HL-60 (cell line): ENCODE results near the gene PRR9.

Experiments used
- DNase-seq, 2 experiments: peaks; one replicate each; pipeline ENCODE4 v3.0.0-alpha.2; 2010 to 2020; ENCODE audit warnings: low read depth in 1 of 2, low spot score in 1 of 2
- H3K27ac ChIP-seq: fragments of 250-450 bp; sonication (Bioruptor Pico); replicated peaks from 2 replicates; pipeline ENCODE4 v1.5.1; 2020; ENCODE audit warnings: mild to moderate bottlenecking, moderate library complexity
- H3K27me3 ChIP-seq: fragments of 250-450 bp; sonication (Bioruptor Pico); 2 replicates; pipeline ENCODE4 v1.5.1; 2021; ENCODE audit warnings: mild to moderate bottlenecking, moderate library complexity; ENCODE audit not compliant: insufficient read depth, poor library complexity, severe bottlenecking
- H3K4me3 ChIP-seq: replicated peaks from 2 replicates; pipeline ENCODE4 v1.5.1; 2011; ENCODE audit warnings: mild to moderate bottlenecking, control low read depth, low read length; ENCODE audit not compliant: insufficient read depth
- GABPA ChIP-seq: IDR thresholded peaks from 2 replicates; pipeline ENCODE4 v1.6.1; 2012; ENCODE audit warnings: low read depth
- POLR2AphosphoS5 ChIP-seq: IDR thresholded peaks from 2 replicates; pipeline ENCODE4 v1.6.1; 2012; ENCODE audit warnings: low read depth
- REST ChIP-seq: IDR thresholded peaks from 2 replicates; pipeline ENCODE4 v1.6.1; 2012; ENCODE audit warnings: low read depth; ENCODE audit not compliant: insufficient replicate concordance
- SPI1 ChIP-seq: IDR thresholded peaks from 2 replicates; pipeline ENCODE4 v1.6.1; 2012; ENCODE audit warnings: low read depth, mild to moderate bottlenecking, borderline replicate concordance
- TF ChIP-seq, protein P1 (sequence below): IDR thresholded peaks from one replicate; pipeline ENCODE4 v1.5.1; 2011; ENCODE audit warnings: low read length, control low read depth, inconsistent platforms; ENCODE audit not compliant: insufficient read depth

PRR9 gene

GRCh38 chr1:153245466-153245865 is 28.1 kb downstream of the PRR9 start:
- TF ChIP-seq POLR2AphosphoS5 (no peak), SPI1 (no peak), GABPA (no peak), REST (no peak)
- TF ChIP-seq, protein P1, sequence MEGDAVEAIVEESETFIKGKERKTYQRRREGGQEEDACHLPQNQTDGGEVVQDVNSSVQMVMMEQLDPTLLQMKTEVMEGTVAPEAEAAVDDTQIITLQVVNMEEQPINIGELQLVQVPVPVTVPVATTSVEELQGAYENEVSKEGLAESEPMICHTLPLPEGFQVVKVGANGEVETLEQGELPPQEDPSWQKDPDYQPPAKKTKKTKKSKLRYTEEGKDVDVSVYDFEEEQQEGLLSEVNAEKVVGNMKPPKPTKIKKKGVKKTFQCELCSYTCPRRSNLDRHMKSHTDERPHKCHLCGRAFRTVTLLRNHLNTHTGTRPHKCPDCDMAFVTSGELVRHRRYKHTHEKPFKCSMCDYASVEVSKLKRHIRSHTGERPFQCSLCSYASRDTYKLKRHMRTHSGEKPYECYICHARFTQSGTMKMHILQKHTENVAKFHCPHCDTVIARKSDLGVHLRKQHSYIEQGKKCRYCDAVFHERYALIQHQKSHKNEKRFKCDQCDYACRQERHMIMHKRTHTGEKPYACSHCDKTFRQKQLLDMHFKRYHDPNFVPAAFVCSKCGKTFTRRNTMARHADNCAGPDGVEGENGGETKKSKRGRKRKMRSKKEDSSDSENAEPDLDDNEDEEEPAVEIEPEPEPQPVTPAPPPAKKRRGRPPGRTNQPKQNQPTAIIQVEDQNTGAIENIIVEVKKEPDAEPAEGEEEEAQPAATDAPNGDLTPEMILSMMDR, result no peak
- DNase-seq, result no peak
- H3K27me3 ChIP-seq, result peaks cover 7% of the 10 kb centered on the region
- H3K27ac ChIP-seq, result no peak overlapping the region
- no peak overlapping the region for H3K4me3 ChIP-seq

DNA sequence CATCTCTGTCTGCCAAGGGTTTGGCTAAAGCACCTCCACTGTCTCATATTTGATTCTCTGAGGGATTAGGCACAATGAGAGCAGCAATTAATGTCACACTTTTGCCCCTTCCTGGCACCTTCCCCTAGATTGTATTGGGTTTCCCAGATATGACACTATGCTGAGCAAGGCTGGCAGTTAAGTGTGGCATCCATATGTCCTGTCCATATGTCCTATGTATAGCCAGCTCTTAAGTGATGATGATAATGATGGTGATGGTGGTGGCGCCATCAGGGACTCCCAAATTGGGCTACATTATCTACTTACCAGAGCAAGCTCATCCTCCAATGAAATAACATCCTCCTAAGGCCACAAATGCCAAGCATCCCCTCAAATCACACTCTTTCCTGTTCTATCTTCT is 28.6 kb downstream of the PRR9 start:
- TF ChIP-seq REST, result no peak
- no peak for TF ChIP-seq POLR2AphosphoS5
- TF ChIP-seq, protein P1, result no peak
- no peak for TF ChIP-seq SPI1
- no peak for TF ChIP-seq GABPA
- no peak for DNase-seq
- Histone ChIP-seq H3K4me3 (no peak overlapping the region), H3K27me3 (peaks cover 7% of the 10 kb centered on the region), H3K27ac (no peak overlapping the region)

- no peak for DNase-seq
- Histone ChIP-seq H3K27ac (no peak overlapping the region), H3K4me3 (no peak overlapping the region), H3K27me3 (peaks cover 7% of the 10 kb centered on the region)
- TF ChIP-seq POLR2AphosphoS5 (no peak), REST (no peak), GABPA (no peak), SPI1 (no peak)
- TF ChIP-seq, protein P1, result no peak
Measured at GRCh38 chr1:153246825-153247224, 29.4 kb downstream of the PRR9 start.
